ENCODE measurements around the gene FOXK1.
"Not testable (repeated sequence)": the region's sequence is repeated elsewhere in the genome, so short reads cannot be mapped to it uniquely, and the experiment has no call there.

The FOXK1 gene

DNA sequence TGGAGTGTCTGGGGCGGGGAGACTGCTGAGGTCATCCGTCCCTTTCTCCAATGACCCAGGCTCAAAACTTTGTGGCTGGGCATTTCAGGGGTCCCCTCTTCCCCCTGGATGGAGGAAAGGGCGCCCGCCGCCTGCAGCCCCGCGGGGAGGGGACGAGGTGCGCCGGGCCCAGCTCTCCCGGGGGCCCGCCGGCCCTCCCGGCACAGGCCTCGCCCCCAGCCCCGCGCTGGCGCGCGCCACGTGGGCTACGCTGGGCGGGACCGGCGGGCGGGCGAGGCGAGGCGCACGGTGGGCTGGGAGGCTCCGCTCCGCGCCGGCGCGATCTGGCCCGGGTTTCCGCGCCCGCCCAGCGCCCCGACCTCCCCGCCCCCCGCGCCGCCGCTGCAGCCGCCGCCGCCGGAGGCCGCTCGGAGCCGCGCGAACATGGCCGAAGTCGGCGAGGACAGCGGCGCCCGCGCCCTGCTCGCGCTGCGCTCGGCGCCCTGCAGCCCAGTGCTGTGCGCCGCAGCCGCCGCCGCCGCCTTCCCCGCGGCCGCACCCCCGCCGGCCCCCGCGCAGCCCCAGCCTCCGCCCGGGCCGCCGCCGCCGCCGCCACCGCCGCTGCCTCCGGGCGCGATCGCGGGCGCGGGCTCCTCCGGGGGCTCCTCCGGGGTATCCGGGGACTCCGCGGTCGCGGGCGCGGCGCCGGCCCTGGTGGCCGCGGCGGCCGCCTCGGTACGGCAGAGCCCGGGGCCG, at the start of gene FOXK1:
FOXK1 (plus strand) TSS at position 410 of the 735 bp plus-strand sequence; CDS start at position 424, 14 bp downstream.
- no peak for FAIRE-seq

- no peak for FAIRE-seq
Observed at GRCh38 chr7:4633012-4633411, 49.1 kb upstream of the FOXK1 start.

- no peak for FAIRE-seq
Observed at GRCh38 chr7:4634166-4634565, 47.9 kb upstream of the FOXK1 start.

- FAIRE-seq = no peak
Observed at GRCh38 chr7:4638781-4639575, 43.1 kb upstream of the FOXK1 start.

GRCh38 chr7:4641091-4641666, 40.9 kb upstream of the FOXK1 start:
- FAIRE-seq = no peak

DNA sequence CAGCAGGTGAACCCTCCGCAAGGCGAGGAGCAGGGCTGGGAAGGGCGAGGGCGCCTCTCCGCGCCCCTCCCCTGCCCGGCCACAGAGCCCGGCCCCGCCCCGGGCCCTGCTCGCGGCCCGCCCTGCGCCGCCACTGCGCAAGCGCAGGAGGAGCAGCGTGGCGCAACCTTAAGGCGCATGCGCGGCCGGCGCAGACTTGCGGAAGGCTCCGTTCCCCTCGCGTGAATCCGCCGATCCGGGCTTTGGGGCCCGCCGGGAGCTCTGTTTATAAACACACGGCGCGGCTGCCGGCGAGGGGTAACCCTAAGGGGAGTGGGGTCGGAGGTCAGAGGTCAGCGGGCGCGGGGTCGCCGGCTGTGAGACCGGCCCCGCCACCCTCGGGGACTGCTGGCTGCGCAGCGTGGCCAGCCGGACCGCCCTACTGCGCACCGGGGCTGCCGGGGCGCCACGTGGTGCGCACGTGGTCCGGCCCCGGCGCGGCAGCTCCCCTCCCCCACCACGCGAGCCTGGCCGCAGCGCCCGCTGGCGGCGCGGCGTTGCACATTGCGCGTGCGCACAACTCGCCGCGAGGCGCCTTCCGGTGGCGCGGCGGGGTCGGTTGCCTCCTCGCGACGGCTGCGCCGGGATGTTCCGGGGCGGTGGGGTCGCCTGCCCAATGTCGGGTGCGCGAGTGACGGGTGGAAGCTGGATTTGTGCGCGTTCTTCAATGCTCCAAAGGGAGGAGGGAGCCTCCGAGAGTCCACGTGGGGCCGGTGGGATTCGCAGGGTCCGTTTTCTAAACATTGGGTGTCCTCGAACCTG, 40.2 kb upstream of the FOXK1 start:
- no peak for FAIRE-seq

- FAIRE-seq = no peak
Observed at GRCh38 chr7:4642468-4643203, 39.5 kb upstream of the FOXK1 start.

DNA sequence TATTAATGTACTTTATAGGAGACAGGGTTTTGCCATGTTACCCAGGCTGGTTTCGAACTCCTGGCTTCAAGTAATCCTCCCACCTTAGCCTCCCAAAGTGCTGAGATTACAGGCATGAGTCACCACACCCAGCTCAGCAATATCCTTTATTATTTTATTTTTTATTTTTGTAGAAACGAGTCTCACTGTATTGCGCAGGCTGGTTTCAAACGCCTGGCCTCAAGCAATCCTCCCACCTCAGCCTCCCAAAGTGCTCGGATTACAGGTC, 39.0 kb upstream of the FOXK1 start:
- not testable (repeated sequence) for FAIRE-seq

GRCh38 chr7:4645246-4645645, 36.8 kb upstream of the FOXK1 start:
- no peak for FAIRE-seq

GRCh38 chr7:4648111-4648510, 34.0 kb upstream of the FOXK1 start:
- FAIRE-seq = no peak

DNA sequence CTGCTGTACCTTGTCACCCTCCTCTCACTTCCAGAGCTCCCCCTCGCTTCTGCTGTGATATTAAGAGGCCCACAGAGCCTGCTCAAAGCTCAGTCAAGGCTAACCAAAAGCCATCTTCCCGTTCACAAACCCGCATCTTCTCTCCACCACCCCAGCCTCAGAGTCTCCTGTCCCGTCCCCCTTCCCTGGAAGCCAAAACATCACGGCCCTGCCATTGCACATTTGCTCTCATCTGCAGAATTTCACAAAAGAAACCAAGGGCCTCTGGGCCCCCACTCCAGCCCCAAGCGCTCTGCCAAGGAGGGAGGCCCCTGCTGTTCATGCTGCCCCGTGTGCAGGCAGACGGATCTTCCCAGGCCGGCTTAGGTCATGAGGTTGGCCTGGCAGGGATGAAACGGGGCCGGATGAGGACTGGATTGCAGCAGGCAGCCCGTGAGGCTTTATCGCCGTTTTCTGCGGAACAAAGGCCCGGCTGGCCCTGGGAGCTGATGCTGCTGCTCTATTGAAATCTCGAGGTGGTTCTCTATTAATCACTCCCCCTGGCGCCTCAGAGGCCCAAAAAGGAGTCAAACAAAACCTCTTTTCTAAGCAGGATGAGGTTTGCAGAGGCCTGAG, 31.6 kb upstream of the FOXK1 start:
- FAIRE-seq = no peak

DNA sequence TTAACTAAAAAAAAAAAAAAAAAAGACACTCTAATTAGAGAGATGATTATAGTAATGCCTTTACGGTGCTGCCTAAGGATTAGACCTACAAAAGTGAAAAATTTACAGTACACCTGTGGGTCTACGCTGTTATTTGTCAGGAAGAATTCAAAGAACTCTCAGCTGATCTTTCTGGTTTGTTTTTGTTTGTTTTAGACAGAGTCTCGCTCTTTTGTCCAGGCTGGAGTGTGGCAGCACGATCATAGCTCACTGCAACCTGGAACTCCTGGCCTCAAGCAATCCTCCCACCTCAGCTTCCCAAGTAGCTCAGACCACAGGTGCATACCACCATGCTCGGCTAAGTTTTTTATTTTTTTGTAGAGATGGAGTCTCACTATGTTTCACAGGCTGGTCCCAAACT, 28.3 kb upstream of the FOXK1 start:
- no peak for FAIRE-seq

DNA sequence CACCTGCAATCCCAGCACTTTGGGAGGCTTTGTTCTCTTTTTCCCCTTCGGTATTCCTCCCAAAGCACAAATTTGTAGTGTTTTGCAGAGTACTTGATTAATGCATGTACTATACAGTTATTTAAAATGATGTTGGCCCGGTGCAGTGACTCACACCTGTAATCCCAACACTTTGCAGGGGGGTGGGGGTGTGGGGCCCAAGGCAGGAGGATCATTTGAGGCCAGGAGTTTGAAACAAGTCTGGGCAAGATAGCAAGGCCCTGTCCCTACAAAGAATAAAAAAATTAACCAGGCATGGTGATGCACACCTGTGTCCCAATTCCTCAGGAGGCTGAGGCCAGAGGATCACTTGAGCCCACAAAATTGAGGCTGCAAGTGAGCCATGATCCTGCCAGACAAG, 26.8 kb upstream of the FOXK1 start:
- FAIRE-seq = no peak

GRCh38 chr7:4655896-4656295, 26.2 kb upstream of the FOXK1 start:
- no peak for FAIRE-seq

DNA sequence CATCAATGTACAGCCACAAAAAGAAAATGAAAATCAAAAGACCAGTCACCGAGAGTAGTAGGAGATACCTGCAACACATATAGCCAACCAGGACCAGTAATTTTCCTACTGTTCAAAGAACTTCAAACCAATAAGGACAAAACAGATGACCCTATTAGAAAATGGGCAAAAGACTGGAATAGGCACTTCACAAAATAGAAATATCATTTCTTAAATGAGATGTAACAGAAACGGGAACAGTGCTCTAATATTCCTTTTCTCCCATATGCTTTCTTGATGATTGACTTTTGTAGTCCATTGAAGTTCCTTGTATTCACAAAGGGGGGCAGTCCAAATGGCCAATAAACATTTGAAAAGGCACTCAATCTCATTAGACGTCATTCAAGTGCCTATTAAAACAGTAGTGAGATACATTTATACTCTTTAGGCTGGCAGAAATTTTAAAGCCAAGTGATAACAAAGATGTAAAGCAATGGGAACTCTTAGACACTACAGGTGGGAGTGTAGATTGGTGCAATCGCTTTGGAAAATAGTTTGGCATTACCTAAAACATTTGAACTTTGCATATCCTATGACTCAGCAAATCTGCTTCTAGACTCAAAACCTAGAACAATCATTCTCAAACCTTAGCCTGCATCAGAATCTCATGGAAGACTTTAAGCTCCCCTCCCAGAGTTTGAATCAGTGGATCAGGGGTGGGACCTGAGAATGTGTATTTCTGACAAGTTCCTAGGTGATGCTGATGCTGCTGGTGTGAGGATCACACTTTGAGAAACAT, 24.3 kb upstream of the FOXK1 start:
- FAIRE-seq = no peak

DNA sequence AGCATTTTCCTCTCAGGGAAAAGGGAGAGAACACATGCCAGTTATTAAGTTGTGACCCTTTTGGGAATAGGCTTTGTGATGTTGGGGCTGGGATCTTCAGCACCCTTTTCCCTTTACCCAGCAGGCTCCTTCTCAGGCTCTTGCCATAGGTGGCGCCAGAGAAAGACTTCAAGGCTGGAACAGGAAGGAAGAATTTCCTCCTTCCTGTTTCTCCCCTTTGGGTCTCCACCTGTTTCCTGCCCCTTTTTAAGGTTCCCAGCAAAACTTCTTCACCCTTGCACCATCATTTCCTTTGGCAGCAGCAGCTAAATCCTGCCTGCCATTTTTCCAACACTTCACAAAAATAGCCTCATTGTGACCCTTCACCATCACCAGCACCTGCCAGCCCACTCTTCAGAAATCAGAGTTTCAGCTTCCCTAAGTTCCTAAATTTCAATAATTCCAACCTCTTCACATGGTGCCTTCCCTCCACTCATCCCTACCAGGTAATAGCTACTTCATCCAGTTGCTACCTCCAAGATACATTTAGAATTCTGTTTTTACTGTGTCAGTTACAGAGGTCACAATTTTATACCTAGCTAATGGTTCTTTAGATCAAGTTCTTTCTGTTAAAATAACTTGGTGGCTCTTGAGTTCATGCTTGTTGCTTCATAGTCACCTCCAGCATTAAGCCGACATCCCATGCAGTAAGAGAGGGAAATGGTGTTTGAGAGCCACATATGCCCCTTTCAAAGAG, 22.4 kb upstream of the FOXK1 start:
- FAIRE-seq = no peak

GRCh38 chr7:4661871-4662270, 20.2 kb upstream of the FOXK1 start:
- FAIRE-seq = no peak

DNA sequence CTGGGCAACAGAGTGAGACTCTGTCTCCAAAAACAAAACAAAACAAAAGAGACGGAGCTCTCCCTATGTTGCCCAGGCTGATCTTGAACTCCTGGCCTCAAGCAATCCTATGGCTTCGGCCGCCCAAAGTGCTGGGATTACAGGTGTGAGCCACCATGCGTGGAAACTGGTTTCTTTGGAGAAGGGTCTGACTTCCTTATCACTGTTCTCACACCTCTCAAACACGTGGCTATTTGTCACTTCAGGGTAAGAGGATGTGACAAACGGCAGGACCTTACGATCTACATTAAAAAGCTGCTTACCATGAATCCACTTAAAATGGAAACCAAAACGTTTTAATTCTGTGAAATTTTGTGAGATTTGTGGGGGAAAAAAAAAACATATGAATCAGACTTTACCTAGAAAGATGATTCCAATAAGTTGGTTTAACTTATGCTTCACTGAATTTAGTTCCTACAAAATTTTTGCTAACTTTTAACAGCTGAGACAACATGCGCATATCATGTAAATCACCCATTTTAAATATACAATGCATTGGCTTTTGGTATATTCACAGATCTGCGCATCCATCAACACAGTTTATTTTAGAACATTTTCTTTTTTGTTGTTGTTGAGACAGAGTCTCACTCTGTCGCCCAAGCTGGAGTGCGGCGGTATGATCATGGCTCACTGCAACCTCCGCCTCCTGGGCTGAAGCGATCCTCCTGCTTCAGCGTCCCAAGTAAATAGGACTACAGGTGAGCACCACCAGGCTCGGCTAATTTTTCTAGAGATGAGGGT, 18.7 kb upstream of the FOXK1 start:
- FAIRE-seq = no peak

- FAIRE-seq = no peak
Observed at GRCh38 chr7:4665661-4666060, 16.4 kb upstream of the FOXK1 start.
